ENCODE results near the gene ZNF484. TPM values are rescaled to one million over a fixed set of nuclear protein-coding genes. Genes with fewer than 3 reads are reported as not detected.
"Not testable (repeated sequence)": the region's sequence is repeated elsewhere in the genome, so short reads cannot be mapped to it uniquely, and the experiment has no call there.

The ZNF484 gene
- total and polyA plus RNA-seq, 3 experiments from 2014 or later = 4.0 to 9.0 (median 8.8) TPM

DNA sequence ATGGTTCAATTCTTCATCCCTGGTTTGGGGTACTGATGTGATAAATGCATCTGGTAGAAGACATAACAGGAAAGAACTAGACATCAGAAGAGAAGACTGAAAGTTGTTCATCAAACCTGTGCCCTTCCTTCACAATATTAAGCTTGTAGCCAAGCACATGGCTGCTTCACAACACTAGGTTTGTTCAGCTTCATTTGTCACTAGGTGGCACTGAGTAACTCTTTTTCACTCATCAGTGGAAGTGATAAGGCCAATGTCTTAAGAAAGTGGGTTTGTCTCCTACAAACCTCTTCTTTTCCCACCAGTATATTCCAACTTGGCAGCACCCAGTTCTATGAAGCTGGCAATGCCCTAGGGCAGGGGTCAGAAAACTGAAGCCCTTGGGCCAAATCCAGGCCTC is 26.9 kb downstream of the ZNF484 start:
- H3K36me3 ChIP-seq (ENCODE audit: insufficient read depth, low read length) = peaks cover 48% of the 10 kb centered on the region
- CTCF ChIA-PET = interaction anchor here (0.9 to 1.4 kb wide), 3 partner anchors 130 to 452 kb away, joined by 3 to 4 read pairs (median 3); no protein-coding TSS in a partner anchor

DNA sequence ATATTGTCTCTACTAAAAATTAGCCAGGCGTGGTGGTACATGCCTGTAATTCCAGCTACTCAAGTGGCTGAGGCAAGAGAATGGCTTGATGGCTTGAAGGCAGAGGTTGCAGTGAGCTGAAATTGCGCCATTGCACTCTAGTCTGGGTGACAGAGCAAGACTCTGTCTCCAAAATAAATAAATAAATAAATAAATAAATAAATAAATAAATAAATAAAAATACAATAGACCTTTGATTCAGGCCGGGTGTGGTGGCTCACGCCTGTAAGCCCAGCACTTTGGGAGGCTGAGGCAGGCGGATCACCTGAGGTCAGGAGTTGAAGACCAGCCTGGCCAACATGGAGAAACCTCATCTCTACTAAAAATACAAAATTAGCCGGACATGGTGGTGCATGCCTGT is 29.1 kb downstream of the ZNF484 start:
- Histone ChIP-seq H3K9me3 (ENCODE audit: low read length) (peaks cover 35% of the 10 kb centered on the region), H3K36me3 (ENCODE audit: insufficient read depth, low read length) (peaks cover 36% of the 10 kb centered on the region)
- H3K4me1 ChIP-seq (ENCODE audit: insufficient read depth, low read length); H3K27me3 Mint-ChIP-seq; DNase-seq; POLR2A ChIA-PET; H3K4me3 Mint-ChIP-seq; CTCF ChIA-PET; H3K27ac Mint-ChIP-seq; H3K27me3 ChIP-seq (ENCODE audit: insufficient read depth, low read length, poor library complexity, severe bottlenecking); H3K27ac ChIP-seq (ENCODE audit: low read depth, low read length); H3K4me1 Mint-ChIP-seq; H3K4me3 ChIP-seq (ENCODE audit: low read length): not testable (repeated sequence)
- Mint-ChIP-seq H3K9me3 (peaks cover 36 to 75% (median 65%) of the 10 kb centered on the region in 5 donors), H3K36me3 (peaks cover 48 to 93% (median 84%) of the 10 kb centered on the region in 3 donors)

More for the DNA sequence above, 26.9 kb downstream of the ZNF484 start:
- Mint-ChIP-seq H3K27ac (no peak overlapping the region), H3K9me3 (peaks cover 18 to 55% (median 45%) of the 10 kb centered on the region in 5 donors), H3K4me1 (no peaks in the 10 kb centered on the region), H3K4me3 (no peak overlapping the region), H3K27me3 (no peaks in the 10 kb centered on the region), H3K36me3 (peaks cover 58 to 89% (median 86%) of the 10 kb centered on the region in 3 donors)
- H3K27me3 ChIP-seq (ENCODE audit: insufficient read depth, low read length, poor library complexity, severe bottlenecking) = no peaks in the 10 kb centered on the region
- POLR2A ChIA-PET = no interaction called here
- DNase-seq = peak in 1 of 5 donors; percentile 22
- no peaks in the 10 kb centered on the region for H3K4me1 ChIP-seq (ENCODE audit: insufficient read depth, low read length)
- no peak overlapping the region for H3K27ac ChIP-seq (ENCODE audit: low read depth, low read length)
- H3K4me3 ChIP-seq (ENCODE audit: low read length) = no peak overlapping the region
- peaks cover 25% of the 10 kb centered on the region for H3K9me3 ChIP-seq (ENCODE audit: low read length)

DNA sequence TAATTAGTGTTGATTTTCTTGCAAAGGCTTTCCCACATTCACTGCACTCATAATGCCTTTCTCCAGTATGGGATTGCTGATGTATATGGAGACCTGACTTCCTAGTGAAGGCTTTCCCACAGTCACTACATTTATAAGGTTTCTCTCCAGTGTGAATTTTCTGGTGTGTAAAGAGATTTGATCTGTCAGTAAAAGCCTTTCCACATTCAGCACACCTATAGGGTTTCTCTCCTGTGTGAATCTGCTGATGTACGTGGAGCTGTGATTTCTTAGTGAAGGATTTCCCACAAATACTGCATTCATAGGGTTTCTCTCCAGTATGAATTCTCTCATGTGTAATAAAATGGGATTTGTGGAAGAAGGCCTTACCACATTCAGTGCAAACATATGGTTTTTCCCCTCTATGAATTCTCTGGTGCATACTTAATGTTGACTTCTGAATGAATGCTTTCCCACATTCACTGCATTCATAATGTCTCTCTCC is 31.1 kb downstream of the ZNF484 start:
- H3K36me3 ChIP-seq (ENCODE audit: insufficient read depth, low read length) = peaks cover 26% of the 10 kb centered on the region
- no peaks in the 10 kb centered on the region for H3K27me3 Mint-ChIP-seq
- H3K4me3 ChIP-seq (ENCODE audit: low read length) = no peak overlapping the region
- CTCF ChIA-PET = no interaction called here
- H3K27me3 ChIP-seq (ENCODE audit: insufficient read depth, low read length, poor library complexity, severe bottlenecking) = no peaks in the 10 kb centered on the region
- peaks cover 35% of the 10 kb centered on the region for H3K9me3 ChIP-seq (ENCODE audit: low read length)
- no peak for DNase-seq
- H3K27ac ChIP-seq (ENCODE audit: low read depth, low read length) = no peak overlapping the region
- no peaks in the 10 kb centered on the region for H3K4me1 ChIP-seq (ENCODE audit: insufficient read depth, low read length)
- no peak overlapping the region for H3K27ac Mint-ChIP-seq
- POLR2A ChIA-PET = no interaction called here
- no peak overlapping the region for H3K4me3 Mint-ChIP-seq
- no peaks in the 10 kb centered on the region for H3K4me1 Mint-ChIP-seq
- peaks cover 41 to 85% (median 78%) of the 10 kb centered on the region in 5 donors for H3K9me3 Mint-ChIP-seq
- peaks cover 36 to 89% (median 75%) of the 10 kb centered on the region in 3 donors for H3K36me3 Mint-ChIP-seq

DNA sequence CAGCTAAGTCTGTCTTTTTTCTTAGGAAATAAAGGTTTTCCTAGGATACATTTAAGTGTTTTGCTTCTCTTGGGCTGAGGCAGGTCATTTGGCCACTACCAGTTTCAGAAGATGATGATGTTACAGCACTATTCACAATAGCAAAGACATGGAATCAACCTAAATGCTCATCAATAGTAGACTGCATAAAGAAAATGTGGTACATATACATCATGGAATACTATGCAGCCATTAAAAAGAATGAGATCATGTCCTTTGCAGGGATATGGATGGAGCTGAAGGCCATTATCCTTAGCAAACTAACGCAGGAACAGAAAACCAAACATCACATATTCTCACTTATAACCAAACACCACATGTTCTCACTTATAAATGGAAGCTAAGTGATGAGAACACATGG is 39.4 kb downstream of the ZNF484 start:
- CTCF ChIA-PET; H3K4me3 ChIP-seq (ENCODE audit: low read length); H3K9me3 ChIP-seq (ENCODE audit: low read length); H3K27ac Mint-ChIP-seq; H3K4me3 Mint-ChIP-seq; DNase-seq; H3K4me1 ChIP-seq (ENCODE audit: insufficient read depth, low read length); H3K27ac ChIP-seq (ENCODE audit: low read depth, low read length); H3K4me1 Mint-ChIP-seq; H3K36me3 ChIP-seq (ENCODE audit: insufficient read depth, low read length); H3K27me3 Mint-ChIP-seq; H3K27me3 ChIP-seq (ENCODE audit: insufficient read depth, low read length, poor library complexity, severe bottlenecking): not testable (repeated sequence)
- Mint-ChIP-seq H3K36me3 (peaks cover 5 to 47% (median 15%) of the 10 kb centered on the region in 3 donors), H3K9me3 (peaks cover 52 to 80% (median 64%) of the 10 kb centered on the region in 5 donors)
- POLR2A ChIA-PET = interaction anchor here (0.6 kb wide), 1 partner anchor 1056 kb away, joined by 3 read pairs; no protein-coding TSS in a partner anchor

DNA sequence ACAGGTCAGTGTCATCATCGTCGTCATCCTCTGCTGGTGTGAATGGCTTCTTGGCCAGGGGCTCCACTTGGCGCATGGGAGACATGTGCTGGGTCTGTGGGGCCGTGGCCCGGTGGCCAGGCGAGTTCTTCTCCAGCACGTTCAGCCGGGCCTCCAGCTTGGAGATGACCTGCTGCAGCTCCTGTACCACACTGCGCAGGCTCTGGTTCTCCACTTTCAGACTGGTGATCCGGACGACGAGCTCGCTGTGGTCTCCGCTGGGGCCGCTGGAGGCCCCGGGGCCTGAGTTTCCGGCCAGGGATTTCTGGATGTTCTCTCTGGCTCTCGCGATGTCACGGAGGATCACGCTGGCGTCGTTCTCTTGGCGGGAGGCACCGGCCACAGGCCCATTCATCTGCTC is 40.6 kb downstream of the ZNF484 start:
- Mint-ChIP-seq H3K4me3 (no peak overlapping the region), H3K9me3 (peaks cover 51 to 78% (median 62%) of the 10 kb centered on the region in 5 donors), H3K36me3 (peaks cover 2 to 44% (median 10%) of the 10 kb centered on the region in 3 donors), H3K4me1 (no peaks in the 10 kb centered on the region), H3K27me3 (no peaks in the 10 kb centered on the region), H3K27ac (no peak overlapping the region)
- no peaks in the 10 kb centered on the region for H3K9me3 ChIP-seq (ENCODE audit: low read length)
- H3K36me3 ChIP-seq (ENCODE audit: insufficient read depth, low read length) = no peaks in the 10 kb centered on the region
- DNase-seq = no peak
- no peaks in the 10 kb centered on the region for H3K4me1 ChIP-seq (ENCODE audit: insufficient read depth, low read length)
- POLR2A ChIA-PET = no interaction called here
- CTCF ChIA-PET = no interaction called here
- H3K4me3 ChIP-seq (ENCODE audit: low read length) = no peak overlapping the region
- H3K27ac ChIP-seq (ENCODE audit: low read depth, low read length) = no peak overlapping the region
- H3K27me3 ChIP-seq (ENCODE audit: insufficient read depth, low read length, poor library complexity, severe bottlenecking) = no peaks in the 10 kb centered on the region

DNA sequence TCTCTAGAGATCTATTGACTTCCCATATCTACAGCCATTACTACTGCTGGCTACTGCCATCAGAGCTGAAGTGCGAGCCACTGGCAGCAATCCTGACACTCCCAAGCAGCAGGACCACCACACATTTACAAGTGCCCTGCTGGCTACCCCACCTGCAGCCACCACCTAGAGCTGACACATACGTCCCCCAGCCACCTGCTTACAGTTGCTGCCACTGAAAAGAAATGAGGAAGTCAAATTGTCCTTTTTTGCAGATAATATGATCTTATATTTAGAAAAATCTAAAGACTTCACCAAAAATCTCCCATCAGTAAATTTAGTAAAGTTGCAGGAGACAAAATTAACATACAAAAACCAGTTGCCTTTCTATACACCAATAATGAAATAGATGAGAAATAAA is 48.4 kb downstream of the ZNF484 start:
- no peaks in the 10 kb centered on the region for H3K9me3 ChIP-seq (ENCODE audit: low read length)
- H3K27ac Mint-ChIP-seq = peak overlapping the region in 1 of 8 donors; percentile 42
- H3K27me3 ChIP-seq (ENCODE audit: insufficient read depth, low read length, poor library complexity, severe bottlenecking) = no peaks in the 10 kb centered on the region
- ChIA-PET CTCF (no interaction called here), POLR2A (no interaction called here)
- H3K27me3 Mint-ChIP-seq = peaks cover 3 to 15% of the 10 kb centered on the region in 2 donors
- peaks cover 15 to 23% (median 20%) of the 10 kb centered on the region in 5 donors for H3K9me3 Mint-ChIP-seq
- H3K36me3 Mint-ChIP-seq = peaks cover 0 to 19% (median 0%) of the 10 kb centered on the region in 3 donors
- H3K4me3 ChIP-seq (ENCODE audit: low read length) = no peak overlapping the region
- no peaks in the 10 kb centered on the region for H3K4me1 Mint-ChIP-seq
- H3K27ac ChIP-seq (ENCODE audit: low read depth, low read length) = no peak overlapping the region
- no peak overlapping the region for H3K4me3 Mint-ChIP-seq
- DNase-seq = no peak
- no peaks in the 10 kb centered on the region for H3K4me1 ChIP-seq (ENCODE audit: insufficient read depth, low read length)
- no peaks in the 10 kb centered on the region for H3K36me3 ChIP-seq (ENCODE audit: insufficient read depth, low read length)

DNA sequence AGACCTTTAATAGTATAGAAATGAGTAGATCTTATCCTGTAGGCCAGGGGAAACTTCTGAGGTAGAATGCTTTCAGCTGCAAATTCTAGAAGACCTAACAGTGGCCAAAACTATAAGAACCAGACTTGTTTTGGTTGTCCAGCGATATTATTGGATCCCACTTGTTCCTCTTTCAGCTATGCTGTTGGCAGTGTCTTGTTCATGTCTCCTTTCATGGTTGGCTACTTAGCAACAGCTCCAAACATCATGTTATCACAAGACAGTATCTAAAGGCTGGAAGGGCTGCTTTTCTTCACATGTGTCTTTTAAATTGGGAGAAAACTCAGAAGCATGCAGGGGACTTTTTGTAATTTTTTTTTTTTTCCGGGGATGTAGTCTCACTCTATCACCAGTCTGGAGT is 52.8 kb downstream of the ZNF484 start:
- H3K27me3 Mint-ChIP-seq = peaks cover 13 to 40% of the 10 kb centered on the region in 2 donors
- H3K4me3 ChIP-seq (ENCODE audit: low read length); H3K36me3 ChIP-seq (ENCODE audit: insufficient read depth, low read length); H3K4me1 Mint-ChIP-seq; H3K4me1 ChIP-seq (ENCODE audit: insufficient read depth, low read length); H3K9me3 Mint-ChIP-seq; POLR2A ChIA-PET; H3K9me3 ChIP-seq (ENCODE audit: low read length); DNase-seq; H3K4me3 Mint-ChIP-seq; H3K27me3 ChIP-seq (ENCODE audit: insufficient read depth, low read length, poor library complexity, severe bottlenecking); CTCF ChIA-PET; H3K27ac Mint-ChIP-seq; H3K27ac ChIP-seq (ENCODE audit: low read depth, low read length); H3K36me3 Mint-ChIP-seq: not testable (repeated sequence)

DNA sequence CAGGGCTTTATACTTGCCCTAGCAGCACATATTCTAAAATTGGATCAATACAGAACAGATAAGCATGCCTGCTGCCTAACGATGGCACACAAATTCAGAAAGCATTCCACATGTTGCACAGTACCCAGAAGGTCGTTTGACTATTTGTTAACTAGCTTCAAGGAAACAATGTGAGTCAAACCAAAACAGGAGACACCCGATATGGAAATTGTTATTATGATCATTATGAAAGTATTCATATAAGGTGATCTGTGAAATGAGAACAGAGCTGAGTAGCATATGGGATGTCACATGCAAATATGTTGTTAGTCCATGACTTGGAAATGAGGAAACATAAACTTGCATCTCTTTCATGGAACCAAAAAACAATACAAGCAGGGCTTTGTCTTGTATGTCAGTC is 56.9 kb downstream of the ZNF484 start:
- DNase-seq = no peak
- Mint-ChIP-seq H3K36me3 (no peaks in the 10 kb centered on the region), H3K4me1 (no peaks in the 10 kb centered on the region), H3K27me3 (peaks cover 14 to 54% of the 10 kb centered on the region in 2 donors), H3K9me3 (no peaks in the 10 kb centered on the region), H3K4me3 (no peak overlapping the region), H3K27ac (no peak overlapping the region)
- Histone ChIP-seq H3K4me3 (ENCODE audit: low read length) (no peak overlapping the region), H3K27me3 (ENCODE audit: insufficient read depth, low read length, poor library complexity, severe bottlenecking) (no peaks in the 10 kb centered on the region), H3K4me1 (ENCODE audit: insufficient read depth, low read length) (no peaks in the 10 kb centered on the region), H3K27ac (ENCODE audit: low read depth, low read length) (no peak overlapping the region), H3K9me3 (ENCODE audit: low read length) (no peaks in the 10 kb centered on the region), H3K36me3 (ENCODE audit: insufficient read depth, low read length) (no peaks in the 10 kb centered on the region)
- CTCF ChIA-PET = no interaction called here
- POLR2A ChIA-PET = no interaction called here

DNA sequence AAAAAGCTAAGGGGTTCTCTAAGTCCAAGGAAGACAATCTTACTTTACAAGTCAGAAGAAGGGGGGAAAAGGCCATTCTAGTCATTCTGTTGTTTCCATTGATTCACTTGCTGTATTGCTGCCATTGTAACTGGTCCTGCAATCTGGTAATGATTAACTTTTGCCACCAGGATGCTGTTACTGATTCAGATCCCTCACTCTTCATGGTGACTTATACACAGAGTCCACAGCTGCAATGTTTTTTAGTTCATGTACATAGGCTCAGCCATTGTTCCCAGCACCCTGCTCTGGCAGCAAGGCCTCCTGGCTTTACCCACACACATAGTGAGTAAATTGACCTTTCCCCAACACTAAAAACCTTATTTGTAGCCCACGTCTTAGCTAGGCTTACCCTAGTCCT is 57.9 kb downstream of the ZNF484 start:
- H3K27me3 ChIP-seq (ENCODE audit: insufficient read depth, low read length, poor library complexity, severe bottlenecking); CTCF ChIA-PET; DNase-seq; H3K4me1 Mint-ChIP-seq; H3K36me3 Mint-ChIP-seq; H3K9me3 ChIP-seq (ENCODE audit: low read length); H3K4me1 ChIP-seq (ENCODE audit: insufficient read depth, low read length); H3K36me3 ChIP-seq (ENCODE audit: insufficient read depth, low read length); H3K27ac Mint-ChIP-seq; H3K4me3 Mint-ChIP-seq; H3K4me3 ChIP-seq (ENCODE audit: low read length); POLR2A ChIA-PET; H3K27ac ChIP-seq (ENCODE audit: low read depth, low read length); H3K9me3 Mint-ChIP-seq: not testable (repeated sequence)
- peaks cover 19 to 57% of the 10 kb centered on the region in 2 donors for H3K27me3 Mint-ChIP-seq

Data from CD8-positive, alpha-beta memory T cell (primary cell).